Sigmoid colon (tissue), 4 donors: ENCODE data around the gene CCNQ.

ENCODE experiments used
- EP300 ChIP-seq, 4 donors: sonication (generic); formaldehyde crosslinking; IDR thresholded peaks; one replicate each; pipeline ENCODE4 v1.6.1; 2017; ENCODE audit warnings: antibody characterized with exemption in 4 of 4
- POLR2A ChIP-seq, 2 donors: fragments of 450-650 bp; IDR thresholded peaks; one replicate each; pipeline ENCODE4 v1.6.1; 2016; ENCODE audit warnings: antibody characterized with exemption in 2 of 2, mild to moderate bottlenecking in 2 of 2, moderate library complexity in 2 of 2
- POLR2AphosphoS5 ChIP-seq, 4 donors: sonication (generic); formaldehyde crosslinking; IDR thresholded peaks; one replicate each; pipeline ENCODE4 v1.6.1; 2017; ENCODE audit warnings: antibody characterized with exemption in 4 of 4
- TF ChIP-seq, protein P1 (sequence below), 4 experiments: fragments of 450-650 bp in 3 of 4; fragments of 200-600 bp in 1 of 4; IDR thresholded peaks; one replicate each; pipeline ENCODE4 v1.5.1; 2016 to 2019; ENCODE audit warnings: antibody characterized with exemption in 4 of 4, mild to moderate bottlenecking in 3 of 4, moderate library complexity in 2 of 4

DNA sequence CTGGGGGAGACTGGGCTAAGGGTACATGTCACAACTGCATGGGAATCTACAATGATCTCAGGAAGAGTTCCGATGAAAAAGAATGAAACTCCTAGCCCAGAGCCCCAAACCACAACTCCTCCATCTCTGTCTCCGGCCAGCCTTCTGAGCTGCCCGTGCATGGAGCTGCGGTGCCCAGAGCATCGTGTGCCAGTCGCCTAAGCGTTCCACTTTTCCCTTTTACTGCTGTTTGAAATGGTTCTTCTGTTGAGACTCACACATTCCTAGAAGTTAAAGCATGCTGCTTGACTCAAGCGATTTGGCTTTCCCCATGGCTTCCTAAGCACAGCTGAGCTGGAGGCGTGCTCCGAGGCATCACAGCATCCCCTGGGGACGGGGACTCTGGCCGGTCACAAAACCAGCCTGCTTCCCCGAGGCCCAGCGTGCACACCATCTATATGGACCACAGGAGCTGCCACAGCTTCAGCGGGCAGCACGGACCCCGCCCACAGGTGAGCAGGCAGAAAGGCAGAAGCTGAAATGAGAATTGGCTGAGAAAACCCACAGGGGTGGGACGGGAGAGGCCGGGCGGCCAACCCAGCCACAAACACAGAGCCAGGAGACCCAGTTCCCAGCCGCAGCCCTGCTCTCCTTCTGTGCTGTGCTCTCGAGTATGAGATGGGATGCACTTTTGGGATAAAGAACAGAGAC lies 5.0 kb downstream of the CCNQ start:
- TF ChIP-seq, protein P1, sequence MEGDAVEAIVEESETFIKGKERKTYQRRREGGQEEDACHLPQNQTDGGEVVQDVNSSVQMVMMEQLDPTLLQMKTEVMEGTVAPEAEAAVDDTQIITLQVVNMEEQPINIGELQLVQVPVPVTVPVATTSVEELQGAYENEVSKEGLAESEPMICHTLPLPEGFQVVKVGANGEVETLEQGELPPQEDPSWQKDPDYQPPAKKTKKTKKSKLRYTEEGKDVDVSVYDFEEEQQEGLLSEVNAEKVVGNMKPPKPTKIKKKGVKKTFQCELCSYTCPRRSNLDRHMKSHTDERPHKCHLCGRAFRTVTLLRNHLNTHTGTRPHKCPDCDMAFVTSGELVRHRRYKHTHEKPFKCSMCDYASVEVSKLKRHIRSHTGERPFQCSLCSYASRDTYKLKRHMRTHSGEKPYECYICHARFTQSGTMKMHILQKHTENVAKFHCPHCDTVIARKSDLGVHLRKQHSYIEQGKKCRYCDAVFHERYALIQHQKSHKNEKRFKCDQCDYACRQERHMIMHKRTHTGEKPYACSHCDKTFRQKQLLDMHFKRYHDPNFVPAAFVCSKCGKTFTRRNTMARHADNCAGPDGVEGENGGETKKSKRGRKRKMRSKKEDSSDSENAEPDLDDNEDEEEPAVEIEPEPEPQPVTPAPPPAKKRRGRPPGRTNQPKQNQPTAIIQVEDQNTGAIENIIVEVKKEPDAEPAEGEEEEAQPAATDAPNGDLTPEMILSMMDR (IDR thresholded peaks at IDR 0.05) = no peak
- TF ChIP-seq POLR2A (IDR thresholded peaks at IDR 0.05) (no peak), POLR2AphosphoS5 (IDR thresholded peaks at IDR 0.05) (no peak), EP300 (IDR thresholded peaks at IDR 0.05) (no peak)
